SK-N-DZ (cell line): ENCODE results near the gene ZNF648.
"Not testable (repeated sequence)": the region's sequence is repeated elsewhere in the genome, so short reads cannot be mapped to it uniquely, and the experiment has no call there.

ENCODE experiments used
- DNase-seq: peaks from one replicate; pipeline ENCODE4 v3.0.0-alpha.2; 2015; ENCODE audit warnings: low spot score

ZNF648 gene

DNA sequence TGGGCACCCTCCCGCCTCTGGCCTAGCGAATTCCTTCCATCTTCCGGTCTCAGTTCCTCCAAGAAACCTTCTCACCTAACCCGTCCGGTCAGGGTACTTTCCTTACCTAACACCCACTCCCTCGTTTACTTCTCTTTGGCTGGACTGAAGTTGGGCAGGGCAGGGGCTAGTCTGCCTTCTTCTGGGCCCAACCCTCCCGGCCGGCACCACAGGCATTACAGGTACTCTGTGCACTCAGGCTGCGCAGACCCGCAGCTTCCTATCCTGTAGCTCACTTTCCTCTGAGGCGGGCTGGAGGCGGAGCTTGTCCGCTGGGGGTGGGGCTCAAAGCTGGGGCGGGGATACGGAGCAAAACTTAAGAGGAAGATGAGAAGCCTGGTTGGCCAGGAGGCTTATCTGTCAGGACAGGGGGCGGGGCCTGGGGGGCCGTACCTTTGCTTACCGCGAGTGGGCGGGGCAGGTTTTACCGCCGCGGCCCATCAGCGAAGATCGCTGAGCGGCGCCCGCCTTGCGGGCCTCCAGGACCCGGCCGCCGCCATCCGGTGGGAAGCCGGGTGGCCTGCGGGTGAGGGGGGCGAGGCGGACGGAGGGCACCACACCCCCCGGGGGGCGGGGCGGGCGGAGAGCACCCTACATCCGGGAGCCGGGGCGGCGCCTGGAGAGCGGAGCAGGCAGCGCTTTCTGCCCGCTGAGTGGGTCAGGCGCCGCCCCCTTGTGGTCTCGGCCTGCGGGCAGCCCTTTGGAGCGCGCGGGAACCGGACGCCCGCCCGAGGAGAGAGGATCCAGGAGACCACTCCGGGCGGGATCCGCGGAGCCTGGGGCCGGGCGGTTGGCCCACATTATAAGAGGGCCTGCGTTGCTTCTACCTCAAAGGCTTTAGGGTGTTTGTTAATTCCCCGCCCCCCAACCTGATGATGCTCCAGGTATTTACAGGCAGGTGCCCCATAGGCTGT lies 31.9 kb downstream of the ZNF648 start:
- peak; percentile 65 for DNase-seq

DNA sequence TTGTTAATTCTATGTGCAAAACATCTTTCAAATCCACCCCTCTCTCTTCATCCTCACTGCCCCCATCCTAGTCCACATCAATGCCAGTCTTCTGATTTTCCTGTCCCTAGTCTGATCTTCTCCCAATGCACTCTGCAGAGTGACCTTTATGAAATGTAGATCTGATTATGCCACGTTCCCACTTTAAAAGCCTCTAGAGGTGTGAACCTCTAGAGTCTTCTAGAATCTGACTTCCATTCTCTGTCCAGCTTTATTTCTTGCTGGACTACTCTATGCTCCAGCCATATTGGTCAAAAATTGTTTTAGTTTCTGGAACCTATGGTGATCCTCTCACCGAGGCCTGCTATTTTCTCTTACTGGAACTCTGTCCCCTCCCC lies 32.5 kb downstream of the ZNF648 start:
- no peak for DNase-seq

GRCh38 chr1:182015360-182015759 lies 46.2 kb downstream of the ZNF648 start:
- DNase-seq, result no peak

DNA sequence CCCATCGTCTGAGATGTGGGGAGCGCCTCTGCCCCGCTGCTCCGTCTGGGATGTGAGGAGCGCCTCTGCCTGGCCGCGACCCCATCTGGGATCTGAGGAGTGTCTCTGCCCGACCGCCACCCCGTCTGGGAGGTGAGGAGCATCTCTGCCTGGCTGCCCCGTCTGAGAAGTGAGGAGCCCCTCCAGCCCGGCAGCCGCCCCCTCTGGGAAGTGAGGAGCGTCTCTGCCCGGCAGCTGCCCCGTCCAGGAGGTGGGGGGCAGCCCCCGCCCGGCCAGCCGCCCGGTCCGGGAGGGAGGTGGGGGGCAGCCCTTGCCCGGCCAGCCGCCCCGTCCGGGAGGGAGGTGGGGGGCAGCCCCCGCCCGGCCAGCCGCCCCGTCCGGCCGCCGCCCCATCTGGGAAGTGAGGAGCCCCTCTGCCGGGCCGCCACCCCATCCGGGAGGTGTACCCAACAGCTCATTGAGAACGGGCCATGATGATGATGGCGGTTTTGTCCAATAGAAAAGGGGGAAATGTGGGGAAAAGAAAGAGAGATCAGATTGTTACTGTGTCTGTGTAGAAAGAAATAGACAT lies 50.6 kb downstream of the ZNF648 start:
- not testable (repeated sequence) for DNase-seq

GRCh38 chr1:182005398-182005797 lies 56.1 kb downstream of the ZNF648 start:
- not testable (repeated sequence) for DNase-seq

DNA sequence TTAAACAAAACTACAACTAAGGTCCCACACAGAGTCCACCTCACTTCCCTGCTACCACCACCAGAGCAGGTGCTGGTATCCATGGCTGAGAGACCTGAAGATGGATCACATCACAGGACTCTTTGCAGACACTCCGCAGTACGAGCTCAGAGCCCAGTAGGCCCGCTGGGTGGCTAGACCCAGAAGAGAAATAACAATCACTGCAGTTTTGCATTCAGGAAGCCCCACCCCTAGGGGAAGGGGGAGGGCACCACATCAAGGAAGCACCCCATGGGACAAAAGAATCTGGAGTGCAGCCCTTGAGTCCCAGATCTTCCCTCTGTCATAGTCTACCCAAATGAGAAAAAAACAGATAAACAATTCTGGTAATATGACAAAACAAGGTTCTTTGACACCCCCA lies 56.9 kb downstream of the ZNF648 start:
- DNase-seq, result no peak
